ENCODE measurements around the gene REXO5.

- TF ChIP-seq CTCF (conservative IDR thresholded peaks at IDR 0.05 in 1 of 2, IDR thresholded peaks at IDR 0.05 in 1 of 2; ENCODE audit: extremely low read depth in 1 of 2, insufficient read depth in 1 of 2, low read depth in 1 of 2, low read length in 2 of 2) (no peak), EZH2 (IDR thresholded peaks at IDR 0.05; ENCODE audit: borderline replicate concordance, low read length) (no peak)
Measured at GRCh38 chr16:20830372-20830771, 24.0 kb downstream of the REXO5 start.

Measured in mammary epithelial cell (primary cell).